ENCODE measurements around the gene TRIP12.
"Not testable (repeated sequence)": the region's sequence is repeated elsewhere in the genome, so short reads cannot be mapped to it uniquely, and the experiment has no call there.

Gene TRIP12

DNA sequence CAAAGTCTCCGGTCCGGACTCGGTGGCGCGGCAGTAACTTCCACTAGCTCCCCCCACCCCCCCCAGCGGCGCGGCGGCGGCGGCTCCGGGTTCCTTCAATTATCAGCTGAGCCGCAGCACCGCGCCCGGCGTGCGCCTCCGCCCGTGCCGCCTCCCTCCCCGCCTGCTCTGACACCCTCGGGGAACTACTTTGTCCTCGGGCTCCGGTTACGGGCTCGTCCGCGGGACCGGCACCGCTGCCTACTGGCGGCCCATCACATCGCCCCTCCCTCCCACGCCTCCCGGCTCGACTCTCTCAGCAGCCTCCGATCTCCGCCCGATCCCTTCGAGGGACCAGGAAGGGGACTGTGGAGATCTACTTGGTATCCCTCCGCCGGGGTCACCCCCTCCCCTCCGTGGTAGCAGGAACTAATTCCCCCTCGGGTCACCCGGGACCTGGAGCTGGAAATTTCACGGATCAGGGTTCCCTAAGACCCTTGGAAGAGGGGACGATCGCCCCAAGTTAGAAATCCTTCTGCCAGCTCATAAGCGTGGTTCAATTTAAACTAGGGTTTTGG lies at the start of gene TRIP12:
Gene TRIP12 (minus strand): TSS at position 118 of the 557 bp plus-strand sequence. CDS start 41,930 bp downstream, outside the sequence.
- peak; percentile 93 for DNase-seq (ENCODE audit: low read depth)

- DNase-seq (ENCODE audit: low read depth), result no peak
Observed at GRCh38 chr2:229971298-229971790, 49.5 kb upstream of the TRIP12 start.

- DNase-seq (ENCODE audit: low read depth), result no peak
Observed at GRCh38 chr2:229970406-229970805, 48.6 kb upstream of the TRIP12 start.

DNA sequence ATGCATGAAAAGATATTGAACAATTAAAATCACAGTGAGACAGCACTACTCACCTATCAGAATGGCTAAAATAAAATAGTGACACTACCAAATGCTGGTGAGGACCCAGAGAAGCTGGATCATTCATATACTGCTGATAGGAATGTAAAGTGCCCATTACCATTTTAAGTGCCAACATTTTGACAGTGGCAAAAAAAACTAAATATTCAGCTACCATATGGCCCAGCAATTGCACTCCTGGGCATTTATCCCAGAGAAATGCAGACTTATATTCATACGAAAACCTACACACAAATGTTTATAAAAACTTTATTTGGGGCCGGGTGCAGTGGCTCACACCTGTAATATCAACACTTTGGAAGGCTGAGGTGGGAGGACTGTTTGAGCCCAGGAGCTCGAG lies 48.1 kb upstream of the TRIP12 start:
- no peak for DNase-seq (ENCODE audit: low read depth)

DNA sequence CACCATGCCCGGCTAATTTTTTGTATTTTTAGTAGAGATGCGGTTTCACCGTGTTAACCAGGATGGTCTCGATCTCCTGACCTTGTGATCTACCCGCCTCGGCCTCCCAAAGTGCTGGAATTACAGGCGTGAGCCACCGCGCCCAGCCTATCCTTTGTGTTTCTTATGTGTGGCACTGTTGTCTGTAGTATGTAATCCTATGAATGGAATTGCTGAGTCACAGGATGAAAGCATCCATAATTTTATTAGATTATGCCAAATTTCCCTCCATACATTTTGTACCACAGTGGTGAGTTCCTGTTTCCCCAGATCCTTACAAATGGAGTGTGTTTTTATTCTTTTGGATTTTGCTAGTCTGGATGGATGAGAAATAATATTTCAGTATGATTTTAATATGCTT lies 41.8 kb upstream of the TRIP12 start:
- DNase-seq (ENCODE audit: low read depth), result not testable (repeated sequence)

DNA sequence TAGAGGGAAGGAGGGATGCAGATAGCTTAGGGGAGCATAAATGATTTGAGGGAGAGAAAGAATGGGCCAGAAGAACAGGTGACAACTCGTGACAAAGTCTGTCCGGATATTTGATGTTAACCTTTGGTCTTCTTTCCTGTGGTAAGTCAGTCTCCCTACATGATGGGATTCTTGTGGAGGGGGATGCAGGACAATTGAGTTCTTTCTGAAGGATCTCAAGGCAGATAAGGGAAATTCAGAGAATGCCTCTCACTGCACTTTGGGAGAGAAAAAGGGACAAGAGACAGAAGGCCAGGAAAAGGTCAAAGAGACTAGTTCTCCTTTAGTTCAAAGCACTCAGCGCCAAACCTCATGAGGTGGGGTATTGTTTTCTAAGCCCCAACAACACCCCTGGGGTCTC lies 34.7 kb upstream of the TRIP12 start:
- no peak for DNase-seq (ENCODE audit: low read depth)

DNA sequence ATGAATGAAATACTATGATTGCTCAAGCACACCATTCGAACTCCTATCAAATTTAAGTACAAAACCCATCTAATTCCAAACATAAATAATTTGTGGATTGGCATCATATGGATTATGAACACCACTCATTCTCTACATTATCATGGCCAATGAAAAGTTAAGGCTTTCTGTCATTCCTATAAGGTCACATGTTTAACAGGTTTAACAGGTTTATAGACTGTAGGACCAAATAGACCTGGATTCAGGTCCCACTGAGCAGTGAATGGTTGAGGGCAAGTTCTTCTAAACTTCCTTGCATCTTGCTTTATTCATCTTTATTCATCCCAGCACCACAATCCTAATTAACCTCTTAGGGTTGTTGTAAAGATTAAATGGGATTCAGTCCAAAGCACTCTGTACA lies 33.9 kb upstream of the TRIP12 start:
- no peak for DNase-seq (ENCODE audit: low read depth)

DNA sequence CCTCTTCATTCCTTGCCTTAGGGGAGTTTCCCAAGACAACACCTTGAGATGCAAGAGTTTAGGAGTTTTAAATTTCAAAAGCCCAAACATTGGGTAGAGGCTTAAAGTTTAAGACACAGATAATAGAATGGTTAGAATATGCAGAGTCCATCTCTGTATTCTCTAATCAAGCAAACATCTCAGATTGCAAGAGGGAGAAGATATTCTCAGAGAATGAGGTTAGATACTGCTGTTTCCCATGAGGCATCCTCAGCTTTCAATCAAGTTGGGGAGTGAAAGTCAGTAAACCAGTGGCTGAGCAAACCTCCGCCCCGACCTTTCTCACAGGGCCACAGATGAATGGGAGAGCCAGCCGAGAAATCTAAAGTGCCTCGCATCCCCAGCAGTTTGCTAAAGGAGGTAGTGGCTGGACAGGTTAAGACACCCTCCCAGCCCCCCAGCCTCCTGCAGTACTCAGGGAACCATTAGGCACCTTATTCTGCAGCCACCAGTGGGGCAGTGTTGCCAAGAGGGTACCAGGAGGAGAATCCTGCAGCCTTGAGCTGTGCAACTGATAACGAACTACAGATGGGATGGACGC lies 30.5 kb upstream of the TRIP12 start:
- DNase-seq (ENCODE audit: low read depth), result no peak

DNA sequence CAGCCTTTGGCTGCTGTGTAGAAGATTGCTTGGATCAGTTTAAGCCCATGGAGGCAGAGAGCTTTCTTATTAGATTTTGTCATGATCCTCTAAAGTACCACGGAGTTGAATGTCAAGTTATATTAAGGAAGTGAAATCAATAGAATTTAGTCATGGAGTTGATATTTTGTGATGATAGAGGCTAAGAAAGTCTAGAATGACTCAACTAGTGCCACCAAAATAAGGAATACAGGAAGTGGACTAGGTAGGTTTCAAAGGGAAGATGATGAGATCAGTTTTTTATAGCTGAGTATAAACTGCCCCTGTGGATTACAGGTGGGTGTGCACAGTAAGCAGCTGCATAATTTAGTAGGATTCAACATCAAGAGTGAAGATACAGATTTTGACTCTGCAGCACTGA lies 25.7 kb upstream of the TRIP12 start:
- DNase-seq (ENCODE audit: low read depth), result no peak

GRCh38 chr2:229945975-229946374 lies 24.2 kb upstream of the TRIP12 start:
- DNase-seq (ENCODE audit: low read depth), result no peak

- DNase-seq (ENCODE audit: low read depth), result no peak
Observed at GRCh38 chr2:229943770-229944449, 22.1 kb upstream of the TRIP12 start.

GRCh38 chr2:229943171-229943570 lies 21.4 kb upstream of the TRIP12 start:
- no peak for DNase-seq (ENCODE audit: low read depth)

- no peak for DNase-seq (ENCODE audit: low read depth)
Observed at GRCh38 chr2:229942671-229943070, 20.9 kb upstream of the TRIP12 start.

- DNase-seq (ENCODE audit: low read depth), result no peak
Observed at GRCh38 chr2:229937537-229937936, 15.7 kb upstream of the TRIP12 start.

- no peak for DNase-seq (ENCODE audit: low read depth)
Observed at GRCh38 chr2:229931241-229931640, 9.4 kb upstream of the TRIP12 start.

GRCh38 chr2:229930656-229931055 lies 8.8 kb upstream of the TRIP12 start:
- no peak for DNase-seq (ENCODE audit: low read depth)

DNA sequence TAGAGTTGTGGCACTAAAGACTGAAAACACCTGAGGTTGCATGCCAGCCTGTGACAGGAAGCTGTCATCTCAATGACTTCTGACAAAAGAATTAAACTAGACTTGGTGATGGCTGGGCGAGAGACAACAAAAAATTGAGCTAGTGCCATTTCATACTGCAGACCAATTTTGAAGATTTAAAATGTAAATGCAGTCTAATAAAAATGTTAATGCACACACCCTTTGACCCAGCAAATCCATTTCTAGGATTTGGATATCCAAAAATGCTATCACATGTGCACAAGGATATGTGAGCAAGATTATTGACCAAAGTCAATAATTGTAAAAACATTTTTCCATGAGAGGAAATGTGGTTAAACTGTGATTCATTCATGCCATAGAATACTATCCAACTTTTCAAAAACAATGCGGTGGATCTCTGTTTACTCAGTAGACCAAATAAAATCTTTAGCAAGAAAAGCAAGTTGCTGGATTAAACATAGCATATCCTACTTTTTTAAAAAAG lies 6.1 kb upstream of the TRIP12 start:
- no peak for DNase-seq (ENCODE audit: low read depth)

- DNase-seq (ENCODE audit: low read depth), result no peak
Observed at GRCh38 chr2:229925201-229925600, 3.4 kb upstream of the TRIP12 start.

DNA sequence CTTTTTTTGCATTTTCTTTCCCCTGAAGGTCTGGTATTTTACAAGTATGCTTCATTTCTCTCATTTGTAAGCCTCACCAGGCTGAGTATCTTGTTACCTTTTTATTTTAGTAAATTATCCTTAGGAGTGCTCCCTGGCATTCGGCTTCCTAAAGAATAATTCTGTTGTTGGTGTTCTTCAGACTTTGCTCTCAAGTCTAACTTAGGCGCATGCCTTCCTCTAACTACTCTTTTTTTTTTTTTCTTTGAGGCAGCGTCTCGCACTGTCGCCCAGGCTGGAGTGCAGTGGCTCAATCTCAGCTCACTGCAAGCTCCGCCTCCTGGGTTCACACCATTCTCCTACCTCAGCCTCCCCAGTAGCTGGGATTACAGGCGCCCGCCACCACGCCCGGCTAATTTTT lies 2.7 kb upstream of the TRIP12 start:
- not testable (repeated sequence) for DNase-seq (ENCODE audit: low read depth)

GRCh38 chr2:229922449-229923386 lies 909 bp upstream of the TRIP12 start, which contains the start of gene FBXO36:
Gene FBXO36, plus strand, starts transcription at chr2:229922503. Its CDS starts 11 bp downstream, at chr2:229922514.
- peak; percentile 27 for DNase-seq (ENCODE audit: low read depth)

GRCh38 chr2:229921101-229921891 lies 513 bp downstream of the TRIP12 start:
- DNase-seq (ENCODE audit: low read depth), result peak; percentile 27

All from GM04504 (cell line).